Measurements from ENCODE around the gene ACP4.
"Not testable (repeated sequence)": the region's sequence is repeated elsewhere in the genome, so short reads cannot be mapped to it uniquely, and the experiment has no call there.

ACP4 gene

DNA sequence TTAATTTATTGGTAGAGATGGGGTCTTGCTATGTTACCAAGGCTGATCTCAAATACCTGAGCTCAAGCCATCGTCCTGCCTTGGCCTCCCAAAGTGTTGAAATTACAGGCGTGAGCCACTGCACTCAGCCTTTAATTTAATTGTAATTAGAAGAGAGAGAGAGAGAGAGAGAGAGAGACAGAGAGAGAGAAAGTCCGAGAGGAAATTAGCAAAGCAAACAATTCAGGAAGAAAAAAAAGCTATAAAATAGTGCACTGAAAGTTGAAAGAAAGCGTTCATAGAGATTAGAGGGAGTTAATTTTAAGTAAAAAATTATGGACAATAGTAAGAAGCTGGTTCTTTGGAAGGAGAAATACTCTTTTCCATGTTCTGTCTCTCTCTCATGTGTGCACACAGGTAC, 13.0 kb upstream of the ACP4 start:
- no peak for DNase-seq

DNA sequence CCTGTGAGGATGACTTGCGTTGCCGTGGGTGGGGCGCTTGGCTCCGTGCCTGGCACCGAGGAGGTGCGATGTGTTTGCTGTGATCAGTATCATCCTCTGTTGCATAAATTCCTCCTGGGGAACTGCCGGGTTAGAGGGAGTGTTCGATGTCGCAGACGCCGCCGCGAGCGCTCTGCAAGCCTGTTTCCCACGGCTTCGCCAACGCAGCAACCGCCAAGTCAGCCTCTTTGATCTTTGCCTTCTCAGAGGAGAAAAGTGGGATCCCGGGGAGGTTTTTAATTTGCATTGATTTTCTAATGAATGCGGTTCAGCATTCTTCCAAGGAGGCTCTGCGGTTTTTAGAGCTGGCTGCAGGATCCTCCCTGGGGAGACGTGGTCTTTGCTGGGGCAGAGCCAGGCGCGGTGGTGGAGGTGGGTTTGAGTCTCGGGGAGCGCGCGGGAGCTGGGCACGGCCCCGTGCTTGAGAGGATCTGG, 12.3 kb upstream of the ACP4 start:
- DNase-seq = peak; percentile 15

DNA sequence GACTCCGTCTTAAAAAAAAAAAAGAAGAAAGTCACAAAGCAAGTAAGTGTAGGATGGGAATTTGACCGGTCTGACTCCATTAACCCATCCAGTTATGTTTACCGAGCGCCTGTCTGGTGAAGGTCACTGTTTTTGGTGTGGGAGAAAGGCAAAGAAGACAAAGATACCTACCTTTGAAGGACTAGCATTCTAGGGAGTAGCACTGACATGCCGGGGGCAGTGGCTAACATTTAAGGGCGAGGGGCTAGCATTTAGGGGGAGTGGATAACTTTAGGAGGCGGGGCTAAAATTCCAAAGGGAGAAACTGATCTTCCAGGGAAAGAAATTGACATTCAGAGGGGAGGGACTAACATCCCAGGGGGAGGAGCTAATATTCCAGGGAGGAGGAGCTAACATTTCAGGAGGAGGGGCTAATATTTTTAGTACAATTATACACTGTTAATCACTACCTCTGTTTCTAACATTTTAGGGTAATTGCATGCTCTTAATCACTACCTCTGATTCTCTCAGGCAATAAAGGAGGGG, 11.2 kb upstream of the ACP4 start:
- DNase-seq = no peak

GRCh38 chr19:50779504-50780457, 10.4 kb upstream of the ACP4 start:
- no peak for DNase-seq

DNA sequence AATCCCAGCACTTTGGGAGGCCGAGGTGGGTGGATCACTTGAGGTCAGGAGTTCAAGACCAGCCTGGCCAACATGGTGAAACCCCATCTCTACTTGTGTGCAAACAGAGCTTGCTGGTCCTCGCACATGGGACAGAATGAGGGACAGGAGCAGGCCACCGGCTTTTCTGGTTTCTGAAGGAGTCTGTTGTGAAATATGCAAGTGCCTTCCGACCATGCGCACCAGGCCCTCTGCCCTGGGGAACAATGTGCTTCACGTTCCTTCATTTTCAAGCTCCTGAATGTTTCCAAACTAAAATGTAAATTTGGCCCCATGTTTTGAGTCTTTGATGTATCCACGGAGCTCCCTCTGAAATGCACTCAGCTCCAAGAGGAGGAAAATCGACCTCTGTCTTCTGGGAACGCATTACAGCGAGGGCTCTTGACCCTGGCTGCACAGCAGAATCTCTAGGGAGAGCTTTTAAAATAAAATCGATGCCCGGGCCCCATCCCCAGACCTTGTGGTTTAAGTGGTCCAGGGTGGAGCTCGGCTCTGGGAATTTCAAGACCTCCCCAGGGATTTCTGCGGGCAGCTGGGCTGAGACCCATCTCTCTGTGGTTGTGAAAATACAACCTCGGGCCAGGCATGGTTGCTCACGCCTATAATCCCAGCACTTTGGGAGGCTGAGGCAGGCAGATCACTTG, 9.3 kb upstream of the ACP4 start:
- no peak for DNase-seq

DNA sequence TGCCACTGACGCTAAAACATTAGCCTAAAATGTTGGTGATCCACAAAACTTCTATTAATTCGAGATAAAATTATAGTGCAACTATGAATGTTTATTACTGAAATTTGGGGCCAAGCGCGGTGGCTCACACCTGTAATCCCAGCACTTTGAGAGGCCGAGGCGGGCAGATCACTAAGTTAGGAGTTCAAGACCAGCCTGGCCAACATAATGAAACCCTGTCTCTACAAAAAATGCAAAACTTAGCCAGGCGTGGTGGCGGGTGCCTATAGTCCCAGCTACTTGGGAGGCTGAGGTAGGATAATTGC, 6.4 kb upstream of the ACP4 start:
- not testable (repeated sequence) for DNase-seq

DNA sequence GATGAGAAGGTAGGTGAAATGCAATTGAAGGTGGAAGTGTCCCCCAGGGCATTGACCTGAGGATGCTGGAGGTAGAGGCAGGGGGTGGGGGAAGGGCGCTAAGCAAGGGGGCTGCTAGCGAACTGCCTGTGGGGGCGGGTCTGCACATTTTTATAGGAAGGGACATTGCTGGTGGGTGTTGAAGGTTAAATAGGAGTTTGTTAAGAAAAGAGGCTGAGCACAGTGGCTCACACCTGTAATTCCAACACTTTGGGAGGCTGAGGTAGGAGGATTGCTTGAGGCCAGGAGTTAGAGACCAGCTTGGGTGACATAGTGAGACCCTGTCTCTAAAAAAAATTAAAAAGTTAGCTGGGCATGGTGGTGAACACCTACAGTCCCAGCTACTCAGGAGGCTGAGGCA, 5.5 kb upstream of the ACP4 start:
- DNase-seq = no peak

DNA sequence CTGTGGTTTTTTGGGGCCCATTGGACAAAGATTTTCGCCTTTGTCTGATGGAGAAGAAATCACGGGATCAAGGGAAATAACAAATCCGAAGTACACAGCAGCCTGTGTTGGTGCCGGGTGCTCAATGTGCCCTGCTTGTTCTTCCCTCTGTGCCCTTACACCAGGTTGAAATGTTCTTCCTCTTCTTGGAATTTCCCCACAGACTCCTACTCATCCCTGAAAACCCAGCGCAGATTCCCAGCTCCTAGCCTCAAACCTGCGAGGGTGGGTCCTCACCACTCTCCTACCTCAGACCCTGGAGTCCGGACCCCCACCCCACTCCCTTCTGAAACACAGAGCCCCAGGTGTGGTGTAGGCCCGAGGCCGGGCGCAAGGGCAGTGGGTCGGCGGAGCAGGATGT, 4.9 kb upstream of the ACP4 start:
- DNase-seq = no peak

- DNase-seq = no peak
These were observed 780 bp downstream of the ACP4 start for GRCh38 chr19:50790922-50791467.

DNA sequence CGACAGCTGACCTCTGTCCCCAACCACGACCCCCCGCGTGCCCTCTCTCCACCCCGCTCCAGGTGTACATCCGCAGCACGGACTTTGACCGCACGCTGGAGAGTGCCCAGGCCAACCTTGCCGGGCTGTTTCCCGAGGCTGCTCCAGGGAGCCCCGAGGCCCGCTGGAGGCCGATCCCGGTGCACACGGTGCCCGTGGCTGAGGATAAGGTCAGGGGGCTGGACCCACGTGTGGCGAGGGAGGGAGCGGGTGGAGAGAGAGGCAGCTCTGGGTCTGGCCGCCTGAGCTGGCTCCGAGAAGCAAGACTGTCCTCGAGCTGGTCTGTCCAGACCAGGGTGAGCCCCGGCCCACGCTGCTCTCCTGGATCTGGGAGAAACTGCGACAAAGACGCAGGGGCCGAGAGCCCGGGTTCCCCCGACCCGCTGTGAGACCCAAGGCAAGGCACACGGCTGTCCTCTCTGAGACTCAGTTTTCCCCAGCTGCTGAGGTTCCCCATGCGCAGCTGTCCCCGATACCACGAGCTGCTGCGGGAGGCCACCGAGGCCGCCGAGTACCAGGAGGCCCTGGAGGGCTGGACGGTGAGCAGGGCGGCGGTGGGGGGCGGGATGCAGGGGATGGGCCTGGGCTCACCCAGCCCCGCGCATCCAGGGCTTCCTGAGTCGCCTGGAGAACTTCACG, 1.5 kb downstream of the ACP4 start:
- DNase-seq = no peak

DNA sequence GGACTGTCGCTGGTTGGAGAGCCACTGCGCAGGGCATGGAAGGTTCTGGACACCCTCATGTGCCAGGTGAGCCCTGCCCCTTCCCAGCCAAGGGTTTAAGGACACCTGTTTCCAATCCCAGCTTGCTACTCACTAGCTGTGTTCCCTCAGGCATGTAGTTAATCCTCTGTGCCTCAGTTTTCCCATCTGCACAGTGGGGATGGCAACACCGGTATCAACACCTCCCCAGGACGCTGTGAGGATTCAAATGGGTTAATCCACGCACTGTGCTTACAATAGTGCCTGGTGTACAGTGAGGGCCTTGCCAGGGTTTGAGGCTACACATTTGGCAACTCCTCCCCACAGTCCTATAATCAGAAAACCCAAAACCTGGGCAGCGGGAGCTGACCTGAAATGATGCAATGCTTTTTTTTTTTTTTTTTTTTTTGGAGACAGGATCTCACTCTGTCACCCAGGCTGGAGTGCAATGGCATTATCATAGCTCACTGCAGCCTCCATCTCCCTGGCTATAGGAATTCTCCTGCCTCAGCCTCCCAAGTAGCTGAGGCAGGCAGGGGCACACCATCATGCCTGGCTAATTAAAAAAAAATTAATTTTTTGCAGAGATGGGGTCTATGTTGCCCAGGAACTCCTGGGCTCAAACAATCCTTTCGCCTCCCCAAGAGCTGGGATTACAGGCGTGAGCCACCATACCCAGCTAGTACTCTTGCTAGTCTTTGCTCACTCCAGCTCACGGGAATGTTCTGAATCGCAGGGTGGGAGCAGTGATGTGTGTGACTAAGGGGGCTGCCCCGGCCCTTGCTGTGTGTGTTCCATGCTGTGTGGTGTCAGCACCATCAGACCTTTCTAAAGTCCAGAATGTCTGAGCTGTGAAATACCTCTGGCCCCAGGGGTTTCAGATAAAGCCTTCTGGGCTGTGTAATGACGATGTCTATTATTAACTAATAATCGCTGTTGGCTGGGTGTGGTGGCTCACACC, 2.3 kb downstream of the ACP4 start:
- DNase-seq = no peak

DNA sequence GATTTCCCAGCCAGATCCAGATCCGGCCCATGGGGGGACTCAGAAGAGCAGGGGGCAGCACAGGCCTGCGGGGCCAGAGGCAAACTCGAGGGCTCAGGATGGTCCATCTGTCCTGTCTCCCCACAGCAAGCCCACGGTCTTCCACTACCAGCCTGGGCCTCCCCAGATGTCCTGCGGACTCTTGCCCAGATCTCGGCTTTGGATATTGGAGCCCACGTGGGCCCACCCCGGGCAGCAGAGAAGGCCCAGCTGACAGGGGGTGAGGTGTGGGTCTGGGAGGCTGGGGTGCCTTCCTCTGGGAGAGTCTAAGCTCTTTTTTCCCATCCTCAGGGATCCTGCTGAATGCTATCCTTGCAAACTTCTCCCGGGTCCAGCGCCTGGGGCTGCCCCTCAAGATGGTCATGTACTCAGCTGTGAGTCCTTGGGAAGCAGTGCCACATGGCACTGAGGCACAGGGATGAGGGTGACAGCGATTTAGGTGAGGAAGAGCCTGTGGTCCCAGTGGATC, 3.4 kb downstream of the ACP4 start:
- DNase-seq = no peak

- no peak for DNase-seq
These were observed 4.1 kb downstream of the ACP4 start for GRCh38 chr19:50794074-50794875.

- no peak for DNase-seq
These were observed 4.9 kb downstream of the ACP4 start for GRCh38 chr19:50794876-50795663.

- no peak for DNase-seq
These were observed 5.5 kb downstream of the ACP4 start for GRCh38 chr19:50795664-50796073.

DNA sequence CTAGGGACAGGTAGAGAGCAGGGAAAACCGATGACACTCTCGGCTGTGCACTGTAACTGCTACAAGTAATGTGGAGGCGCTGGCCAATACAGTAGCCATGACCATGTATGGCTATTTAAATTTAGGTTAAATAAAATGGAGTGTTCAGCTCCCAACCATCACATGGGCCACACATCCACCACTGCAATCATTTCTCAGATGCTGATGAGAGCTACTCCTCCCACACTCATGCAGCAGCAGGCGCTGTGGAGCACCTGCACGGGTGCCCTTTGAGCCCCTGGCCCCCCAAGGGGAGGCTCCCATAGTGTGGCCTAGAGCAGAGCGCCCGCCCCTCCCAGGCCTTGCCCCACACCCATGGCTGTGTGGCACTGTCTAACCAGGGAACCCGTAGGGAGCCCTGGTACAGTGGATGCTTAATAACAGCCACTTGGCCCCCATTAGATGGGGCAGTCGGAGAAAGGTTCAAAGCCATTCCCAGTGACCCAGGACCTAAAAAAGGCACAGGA, 6.0 kb downstream of the ACP4 start:
- DNase-seq = no peak

GRCh38 chr19:50796634-50797428, 6.6 kb downstream of the ACP4 start:
- no peak for DNase-seq

DNA sequence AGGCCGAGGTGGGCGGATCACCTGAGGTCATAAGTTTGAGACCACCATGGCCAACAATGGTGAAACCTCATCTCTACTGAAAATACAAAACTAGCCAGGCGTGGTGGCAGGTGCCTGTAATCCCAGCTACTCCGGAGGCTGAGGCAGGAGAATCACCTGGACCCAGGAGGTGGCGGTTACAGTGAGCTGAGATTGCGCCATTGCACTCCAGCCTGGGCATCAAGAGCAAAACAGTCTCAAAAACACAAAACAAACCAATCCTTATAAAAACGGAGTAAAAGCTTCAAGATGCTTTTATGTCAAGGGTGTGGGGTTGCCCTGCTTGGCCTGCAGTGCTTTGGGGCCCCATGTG, 7.2 kb downstream of the ACP4 start:
- no peak for DNase-seq
